HepG2 (cell line): ENCODE data around the gene DNM3. TPM values are rescaled to one million over a fixed set of nuclear protein-coding genes. Genes with fewer than 3 reads are reported as not detected.

ENCODE experiments used
- ATAC-seq: fragments of 200-7000 bp; cut with Tn5 transposase; 3 replicates; pipeline ENCODE4 v1.9.1; 2020; ENCODE audit warnings: mild to moderate bottlenecking, moderate library complexity
- BruUV-seq: library from RNA; stranded (reverse); fragments of 400-500 nt; replicated peaks from 2 replicates; lab custom pipeline; 2021; lab: Mats Ljungman, UMichigan
- CTCF ChIA-PET: fragments of 300-600 bp; formaldehyde crosslinking; extraction: SDS; loops from one replicate; lab custom pipeline; 2021; ENCODE audit warnings: low total read pairs, inconsistent platforms, low intra/inter-chr PET ratio; lab: Yijun Ruan, JAX
- POLR2A ChIA-PET: fragments of 350-600 bp; sonication (Branson Sonifier 250); formaldehyde crosslinking; loops from one replicate; lab custom pipeline; 2020; ENCODE audit warnings: antibody characterized with exemption, inconsistent platforms; lab: Yijun Ruan, JAX
- DNase-seq: peaks from one replicate; pipeline ENCODE4 v3.0.0-alpha.2; 2015; ENCODE audit warnings: low spot score
- FAIRE-seq: peaks from 3 replicates; lab custom pipeline; 2011; peaks lifted over from hg19 to GRCh38; lab: Jason Lieb, UNC
- H2AFZ ChIP-seq: one replicate; pipeline ENCODE4 v1.6.1; 2011; ENCODE audit warnings: low read length, inconsistent platforms
- H3K27ac ChIP-seq: fragments of 300-600 bp; 3 replicates; pipeline ENCODE4 v1.8.0; 2011; ENCODE audit warnings: mixed run types, mild to moderate bottlenecking, mixed read lengths, low read length, inconsistent platforms; ENCODE audit not compliant: insufficient read depth; ENCODE audit errors: extremely low read length
- H3K27me3 ChIP-seq, 2 experiments: fragments of 200-600 bp in 1 of 2; 2 replicates in 1 of 2; 3 replicates in 1 of 2; pipeline versions ENCODE4 v1.6.0 to v1.8.0; 2011; ENCODE audit warnings: low read length in 2 of 2, mild to moderate bottlenecking in 2 of 2, moderate library complexity in 2 of 2, inconsistent platforms in 1 of 2; ENCODE audit not compliant: insufficient read depth in 2 of 2, control insufficient read depth in 1 of 2
- H3K36me3 ChIP-seq, 2 experiments: fragments of 200-600 bp in 1 of 2; replicated peaks in 1 of 2; 2 replicates in 1 of 2; 3 replicates in 1 of 2; pipeline versions ENCODE4 v1.5.1 to v1.8.0; 2011; ENCODE audit warnings: low read length in 2 of 2, inconsistent platforms in 1 of 2; ENCODE audit not compliant: insufficient read depth in 2 of 2, control insufficient read depth in 1 of 2
- H3K4me1 ChIP-seq: 2 replicates; pipeline ENCODE4 v1.5.1; 2012; ENCODE audit warnings: low read length, inconsistent platforms; ENCODE audit not compliant: insufficient read depth
- H3K4me2 ChIP-seq: 2 replicates; pipeline ENCODE4 v1.6.0; 2011; ENCODE audit warnings: low read depth, low read length, inconsistent platforms
- H3K4me3 ChIP-seq, 3 experiments: fragments of 200-600 bp in 1 of 3; sonication (generic), shearing (Covaris generic) in 1 of 3; replicated peaks in 1 of 3; 2 replicates each; pipeline ENCODE4 v1.5.1; 2011 to 2016; ENCODE audit warnings: low read length in 3 of 3, inconsistent platforms in 2 of 3, low read depth in 2 of 3, mild to moderate bottlenecking in 2 of 3, control low read depth in 1 of 3, mixed read lengths in 1 of 3; ENCODE audit not compliant: insufficient read depth in 1 of 3
- H3K79me2 ChIP-seq: one replicate; pipeline ENCODE4 v1.6.1; 2011; ENCODE audit warnings: low read length, inconsistent platforms; ENCODE audit not compliant: insufficient read depth
- H3K9ac ChIP-seq: 2 replicates; pipeline ENCODE4 v1.6.0; 2011; ENCODE audit warnings: mild to moderate bottlenecking, low read depth, low read length, inconsistent platforms; ENCODE audit not compliant: insufficient read depth
- H3K9me3 ChIP-seq: 2 replicates; pipeline ENCODE4 v1.5.1; 2012; ENCODE audit warnings: mild to moderate bottlenecking, low read length
- H4K20me1 ChIP-seq: 2 replicates; pipeline ENCODE4 v1.6.0; 2011; ENCODE audit warnings: inconsistent platforms, mild to moderate bottlenecking, low read length, moderate library complexity; ENCODE audit not compliant: insufficient read depth
- CREM ChIP-seq, 2 experiments: sonication (generic) in 1 of 2; formaldehyde crosslinking in 1 of 2; IDR thresholded peaks; 2 replicates each; pipeline versions ENCODE4 v1.4.0 to v1.6.1; 2016 to 2020; ENCODE audit warnings: antibody characterized with exemption in 1 of 2, mild to moderate bottlenecking in 1 of 2, missing genetic modification reagents in 1 of 2
- ESRRA ChIP-seq: sonication (generic); formaldehyde crosslinking; IDR thresholded peaks from 2 replicates; pipeline ENCODE4 v1.5.1; 2020; ENCODE audit warnings: mild to moderate bottlenecking, low read depth, missing genetic modification reagents
- FOXJ3 ChIP-seq: sonication (generic); formaldehyde crosslinking; IDR thresholded peaks from 2 replicates; pipeline ENCODE4 v1.4.0; 2020; ENCODE audit warnings: missing genetic modification reagents, mild to moderate bottlenecking, borderline replicate concordance
- GTF2F1 ChIP-seq: fragments of 150-350 bp; IDR thresholded peaks from 2 replicates; pipeline ENCODE4 v1.6.1; 2014; ENCODE audit warnings: low read length
- NR2F6 ChIP-seq, 2 experiments: IDR thresholded peaks; 2 replicates each; pipeline ENCODE4 v1.6.1; 2016; ENCODE audit warnings: antibody characterized with exemption in 1 of 2, mild to moderate bottlenecking in 1 of 2
- SAFB2 ChIP-seq: sonication (generic); formaldehyde crosslinking; IDR thresholded peaks from 2 replicates; pipeline ENCODE4 v1.5.1; 2020; ENCODE audit warnings: missing genetic modification reagents, low read depth, mild to moderate bottlenecking, borderline replicate concordance
- TBL1XR1 ChIP-seq: fragments of 150-350 bp; IDR thresholded peaks from 2 replicates; pipeline ENCODE4 v1.6.1; 2014; ENCODE audit warnings: borderline replicate concordance, low read length; ENCODE audit not compliant: partially characterized antibody
- ZNF10 ChIP-seq: sonication (generic); formaldehyde crosslinking; IDR thresholded peaks from 2 replicates; pipeline ENCODE4 v1.4.0; 2020; ENCODE audit warnings: mild to moderate bottlenecking, low read depth, missing genetic modification reagents, borderline replicate concordance
- ZNF101 ChIP-seq: sonication (generic); formaldehyde crosslinking; IDR thresholded peaks from 2 replicates; pipeline ENCODE4 v1.4.0; 2020; ENCODE audit warnings: mild to moderate bottlenecking, low read depth, missing genetic modification reagents, borderline replicate concordance
- ZNF235 ChIP-seq: sonication (generic); formaldehyde crosslinking; IDR thresholded peaks from 2 replicates; pipeline ENCODE4 v1.8.1; 2023; ENCODE audit warnings: mild to moderate bottlenecking, missing genetic modification reagents, borderline replicate concordance
- ZNF468 ChIP-seq: sonication (generic); formaldehyde crosslinking; IDR thresholded peaks from 2 replicates; pipeline ENCODE4 v1.8.0; 2022; ENCODE audit warnings: mild to moderate bottlenecking, moderate library complexity, missing genetic modification reagents
- ZNF619 ChIP-seq: sonication (generic); formaldehyde crosslinking; IDR thresholded peaks from 2 replicates; pipeline ENCODE4 v1.4.0; 2020; ENCODE audit warnings: mild to moderate bottlenecking, missing genetic modification reagents
- ZNF7 ChIP-seq: IDR thresholded peaks from 2 replicates; pipeline ENCODE4 v1.6.1; 2016; ENCODE audit warnings: missing biosample characterization, missing genetic modification reagents
- ZSCAN25 ChIP-seq: sonication (generic); formaldehyde crosslinking; IDR thresholded peaks from 2 replicates; pipeline ENCODE4 v1.8.0; 2022; ENCODE audit warnings: mild to moderate bottlenecking, missing genetic modification reagents
- WGBS: methylation state at CpG from one replicate; pipeline ENCODE4 v1.1.6; 2017; ENCODE audit warnings: low lambda C conversion rate; 5-methylcytosine and 5-hydroxymethylcytosine counted together
- in situ Hi-C: cut with HindIII; loops from 2 replicates; pipeline ENCODE4 v1.10.0; 2017; ENCODE audit warnings: low pct_unique_long_range_greater_than_20kb; ENCODE audit not compliant: extremely low pct_ligation_motif_present
- intact Hi-C: fragments of 100-400 bp; cut with micrococcal nuclease; formaldehyde crosslinking; loops from one replicate; pipeline ENCODE4 v1.10.0; 2022; ENCODE audit not compliant: unreplicated experiment
- polyA plus RNA-seq, 8 experiments: library from polyadenylated mRNA; depleted of rRNA in 3 of 8; stranded (reverse) in 7 of 8; unstranded in 1 of 8; fragments of >200 nt; fragmentation: Illumina TruSeq in 4 of 8; extraction: Trizol in 4 of 8; gene quantifications; 2 replicates each; pipeline versions ENCODE4 v1.2.1 to v1.2.3, GENCODE V29; 2011 to 2016; ENCODE audit warnings: low read depth in 4 of 8, missing spikeins in 1 of 8, mixed read lengths in 1 of 8; ENCODE audit not compliant: insufficient read depth in 1 of 8
- total RNA-seq, 5 experiments: library from RNA; depleted of rRNA; stranded (reverse); fragments of >200 nt; fragmentation: Illumina TruSeq; extraction: Trizol; gene quantifications; 2 replicates each; pipeline ENCODE4 v1.2.3, GENCODE V29; 2016; ENCODE audit warnings: low read depth in 1 of 5
- TF ChIP-seq, protein P1 (sequence below): IDR thresholded peaks from 2 replicates; pipeline ENCODE4 v1.6.1; 2018; ENCODE audit warnings: missing genetic modification reagents, mild to moderate bottlenecking, missing compliant biosample characterization
- TF ChIP-seq, protein P2 (sequence below): sonication (generic); formaldehyde crosslinking; IDR thresholded peaks from 2 replicates; pipeline ENCODE4 v1.4.0; 2020; ENCODE audit warnings: mild to moderate bottlenecking, missing genetic modification reagents

Gene DNM3
- total and polyA plus RNA-seq, 2 of the 13 experiments (the other 11 are each of a cell fraction or from before 2014, with no cell fraction given): 0.05 TPM; not detected in 1

DNA sequence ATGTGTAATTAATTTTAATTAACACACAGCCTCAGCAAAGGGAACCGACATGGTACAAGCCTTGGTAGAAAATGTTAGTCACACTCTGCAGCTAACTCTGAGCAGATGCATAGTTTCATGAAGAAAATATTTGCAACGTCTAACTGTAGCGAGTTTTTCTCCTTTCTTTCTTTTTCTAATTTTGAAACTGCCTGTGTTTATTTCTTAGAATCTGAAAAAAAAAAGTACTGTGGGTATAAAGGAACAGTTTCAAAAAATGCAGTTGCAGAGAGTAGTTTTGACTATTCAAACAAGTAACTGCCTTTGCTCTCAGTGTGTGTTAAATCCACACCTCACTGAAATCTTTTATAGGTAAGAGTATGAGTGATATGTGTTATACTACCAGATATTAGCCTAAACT is 429.3 kb downstream of the DNM3 start:
- no peak for DNase-seq
- no peaks in the 10 kb centered on the region for H4K20me1 ChIP-seq
- no peak for TF ChIP-seq GTF2F1
- H3K27me3 ChIP-seq: peaks cover 0 to 6% of the 10 kb centered on the region in 2 experiments; a peak in 3 of 5 replicates
- peaks cover 39% of the 10 kb centered on the region for H3K4me1 ChIP-seq
- intact Hi-C loops (no loop called here), in situ Hi-C loops (no loop called here)
- no peaks in the 10 kb centered on the region for H3K79me2 ChIP-seq
- H3K36me3 ChIP-seq: no peaks in the 10 kb centered on the region
- no peak overlapping the region; the same call in 1 of the 2 replicates for H3K4me2 ChIP-seq
- no peaks in the 10 kb centered on the region for H3K9me3 ChIP-seq
- H3K4me3 ChIP-seq: no peak overlapping the region
- CTCF ChIA-PET: no interaction called here
- H3K9ac ChIP-seq: no peak overlapping the region
- no peak overlapping the region for H2AFZ ChIP-seq
- no TSS peak for BruUV-seq
- no peak for ATAC-seq
- FAIRE-seq: no peak
- H3K27ac ChIP-seq: no peak overlapping the region
- POLR2A ChIA-PET: interaction anchor here (1.7 kb wide), 1 partner anchor 262 kb away, joined by 3 read pairs; the partner anchor contains the start of gene SUCO
- 10% methylated on average over 3 of the region's 3 CpGs for WGBS

DNA sequence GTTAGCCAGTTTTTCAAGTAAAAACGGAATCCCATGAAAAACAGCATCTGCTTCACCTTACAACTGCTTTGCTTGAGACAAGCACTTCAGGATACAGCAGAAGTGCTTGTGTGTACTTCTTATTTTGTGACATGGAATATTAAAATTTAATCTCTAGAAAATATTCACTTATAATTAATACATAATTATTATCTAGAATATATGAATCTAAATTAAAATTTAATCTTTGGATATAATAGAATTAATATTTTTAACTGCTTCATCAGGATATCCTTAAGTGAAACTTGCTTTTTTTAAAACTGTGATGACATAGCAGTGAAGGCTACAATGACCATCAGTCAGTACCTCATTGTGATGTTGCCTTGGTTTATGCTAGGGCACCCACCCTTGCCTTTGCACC is 430.8 kb downstream of the DNM3 start:
- Histone ChIP-seq H4K20me1 (no peaks in the 10 kb centered on the region), H3K27ac (no peak overlapping the region), H3K4me3 (no peak overlapping the region), H2AFZ (no peak overlapping the region), H3K9ac (no peak overlapping the region), H3K79me2 (no peaks in the 10 kb centered on the region), H3K4me2 (no peak overlapping the region), H3K4me1 (peaks cover 35% of the 10 kb centered on the region), H3K36me3 (no peaks in the 10 kb centered on the region), H3K9me3 (no peaks in the 10 kb centered on the region), H3K27me3 (no peaks in the 10 kb centered on the region)
- ChIA-PET CTCF (no interaction called here), POLR2A (no interaction called here)
- no peak for FAIRE-seq
- intact Hi-C loops (no loop called here), in situ Hi-C loops (no loop called here)
- 11% methylated on average over 1 of the region's 1 CpG for WGBS
- no peak for ATAC-seq
- BruUV-seq: no TSS peak
- no peak for DNase-seq
- TF ChIP-seq ZNF101 (CRISPR knock-in tag) (no peak), CREM (IDR thresholded peaks at IDR 0.05) (no peak), CREM (CRISPR knock-in tag; IDR thresholded peaks at IDR 0.05) (no peak), FOXJ3 (no peak), ZNF235 (CRISPR knock-in tag) (no peak), ESRRA (CRISPR knock-in tag) (no peak), ZNF619 (CRISPR knock-in tag) (no peak), ZSCAN25 (CRISPR knock-in tag) (no peak), NR2F6 (IDR thresholded peaks at IDR 0.05) (no peak), NR2F6 (CRISPR knock-in tag; IDR thresholded peaks at IDR 0.05) (no peak), ZNF10 (CRISPR knock-in tag) (no peak), TBL1XR1 (no peak), SAFB2 (no peak), ZNF468 (CRISPR knock-in tag) (no peak), ZNF7 (CRISPR knock-in tag) (no peak)
- TF ChIP-seq, protein P1, sequence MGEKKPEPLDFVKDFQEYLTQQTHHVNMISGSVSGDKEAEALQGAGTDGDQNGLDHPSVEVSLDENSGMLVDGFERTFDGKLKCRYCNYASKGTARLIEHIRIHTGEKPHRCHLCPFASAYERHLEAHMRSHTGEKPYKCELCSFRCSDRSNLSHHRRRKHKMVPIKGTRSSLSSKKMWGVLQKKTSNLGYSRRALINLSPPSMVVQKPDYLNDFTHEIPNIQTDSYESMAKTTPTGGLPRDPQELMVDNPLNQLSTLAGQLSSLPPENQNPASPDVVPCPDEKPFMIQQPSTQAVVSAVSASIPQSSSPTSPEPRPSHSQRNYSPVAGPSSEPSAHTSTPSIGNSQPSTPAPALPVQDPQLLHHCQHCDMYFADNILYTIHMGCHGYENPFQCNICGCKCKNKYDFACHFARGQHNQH: no peak
- TF ChIP-seq, protein P2, sequence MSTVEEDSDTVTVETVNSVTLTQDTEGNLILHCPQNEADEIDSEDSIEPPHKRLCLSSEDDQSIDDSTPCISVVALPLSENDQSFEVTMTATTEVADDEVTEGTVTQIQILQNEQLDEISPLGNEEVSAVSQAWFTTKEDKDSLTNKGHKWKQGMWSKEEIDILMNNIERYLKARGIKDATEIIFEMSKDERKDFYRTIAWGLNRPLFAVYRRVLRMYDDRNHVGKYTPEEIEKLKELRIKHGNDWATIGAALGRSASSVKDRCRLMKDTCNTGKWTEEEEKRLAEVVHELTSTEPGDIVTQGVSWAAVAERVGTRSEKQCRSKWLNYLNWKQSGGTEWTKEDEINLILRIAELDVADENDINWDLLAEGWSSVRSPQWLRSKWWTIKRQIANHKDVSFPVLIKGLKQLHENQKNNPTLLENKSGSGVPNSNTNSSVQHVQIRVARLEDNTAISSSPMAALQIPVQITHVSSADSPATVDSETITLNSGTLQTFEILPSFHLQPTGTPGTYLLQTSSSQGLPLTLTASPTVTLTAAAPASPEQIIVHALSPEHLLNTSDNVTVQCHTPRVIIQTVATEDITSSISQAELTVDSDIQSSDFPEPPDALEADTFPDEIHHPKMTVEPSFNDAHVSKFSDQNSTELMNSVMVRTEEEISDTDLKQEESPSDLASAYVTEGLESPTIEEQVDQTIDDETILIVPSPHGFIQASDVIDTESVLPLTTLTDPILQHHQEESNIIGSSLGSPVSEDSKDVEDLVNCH (CRISPR knock-in tag): no peak
